Heart left ventricle (tissue), 16 donors: Measurements from ENCODE around the gene PLEKHB2. TPM values are rescaled to one million over a fixed set of nuclear protein-coding genes. Genes with fewer than 3 reads are reported as not detected.
A peak's percentile ranks its signal among the peaks of the same experiment; 100 is the strongest.

Experiments
- ATAC-seq, 4 donors: fragments of 200-7000 bp; cut with Tn5 transposase; one replicate each; pipeline ENCODE4 v1.9.1; 2020 to 2022; ENCODE audit warnings: moderate library complexity in 4 of 4, mild to moderate bottlenecking in 3 of 4, moderate number of reproducible peaks in 1 of 4
- DNase-seq, 5 donors: peaks; one replicate each; pipeline ENCODE4 v3.0.0-alpha.2; 2020
- H3K27ac ChIP-seq, 12 donors: fragments of 200-600 bp; sonication (generic) in 4 of 12; one replicate each; pipeline versions ENCODE4 v1.5.0 to v1.8.0; 2016 to 2022; ENCODE audit warnings: mild to moderate bottlenecking in 2 of 12
- H3K27me3 ChIP-seq, 9 donors: fragments of 200-600 bp; sonication (generic) in 2 of 9; one replicate each; pipeline versions ENCODE4 v1.5.1 to v1.8.0; 2016 to 2022; ENCODE audit warnings: mild to moderate bottlenecking in 3 of 9
- H3K36me3 ChIP-seq, 9 donors: fragments of 200-600 bp; sonication (generic) in 2 of 9; one replicate each; pipeline versions ENCODE4 v1.5.0 to v1.8.0; 2018 to 2022; ENCODE audit warnings: mild to moderate bottlenecking in 2 of 9
- H3K4me1 ChIP-seq, 12 donors: fragments of 200-600 bp; sonication (generic) in 4 of 12; one replicate each; pipeline versions ENCODE4 v1.5.0 to v1.8.0; 2016 to 2022; ENCODE audit warnings: mild to moderate bottlenecking in 3 of 12
- H3K4me3 ChIP-seq, 12 donors: fragments of 200-600 bp; sonication (generic) in 4 of 12; one replicate each; pipeline versions ENCODE4 v1.5.0 to v1.8.0; 2017 to 2022; ENCODE audit warnings: mild to moderate bottlenecking in 9 of 12, moderate library complexity in 4 of 12
- H3K9me3 ChIP-seq, 12 donors: fragments of 200-600 bp; sonication (generic) in 4 of 12; one replicate each; pipeline versions ENCODE4 v1.5.0 to v1.8.0; 2016 to 2022; ENCODE audit warnings: mild to moderate bottlenecking in 1 of 12
- CTCF ChIP-seq, 12 donors: fragments of 200-600 bp; sonication (generic) in 4 of 12; IDR thresholded peaks; one replicate each; pipeline versions ENCODE4 v1.5.0 to v1.8.0; 2018 to 2022; ENCODE audit warnings: antibody characterized with exemption in 12 of 12, mild to moderate bottlenecking in 5 of 12
- POLR2A ChIP-seq, 2 donors: fragments of 450-650 bp; IDR thresholded peaks; one replicate each; pipeline ENCODE4 v1.6.1; 2017; ENCODE audit warnings: antibody characterized with exemption in 2 of 2, mild to moderate bottlenecking in 2 of 2, moderate library complexity in 2 of 2
- WGBS, 4 donors: extraction: QIAGEN DNeasy Blood & Tissue Kit in 2 of 4; methylation state at CpG; one replicate each; pipeline versions ENCODE4 v1.1.5 to v1.1.7; 2013 to 2018; 5-methylcytosine and 5-hydroxymethylcytosine counted together
- intact Hi-C, 10 donors: fragments of 100-400 bp; cut with DNase I; formaldehyde crosslinking; loops; one replicate each; pipeline versions ENCODE4 v1.11.1 to v1.14.2; 2022
- polyA plus RNA-seq, 2 donors: library from polyadenylated mRNA; stranded (reverse); fragments of 200-250 nt; gene quantifications; one replicate each; pipeline ENCODE4 v1.2.3, GENCODE V29; 2013
- total RNA-seq, 9 donors: library from RNA; depleted of rRNA in 2 of 9; stranded (reverse); fragments of >200 nt in 2 of 9; fragmentation: NEBNext Ultra II Directional in 3 of 9; extraction: Animal tissue kit (Norgen Biotek cat#: 25700) in 3 of 9; gene quantifications; one replicate each; pipeline versions ENCODE4 v1.1.0 to v1.2.4, GENCODE V29; 2016 to 2023
- donor health status: ischemic (EF 13 %, LVEDD 7.1; RV severe dilation, severe dysfunction).
- donor health status: healthy with polysubstance abuse.
- donor health status: DM: no; HTN: yes; CAD: no.
- donor health status: DM: no; HTN: no; CAD: no.
- donor health status: ischemic (EF 25% LVEDD 6.9; RV normal size, moderate dysfunction).
- donor health status: ischemic (EF 25% LVEDD 5.7; RV mildly dilated, moderate dysfunction).
- donor health status: healthy.
- donor health status: DM: yes; HTN: yes; CAD: no.
- donor health status: ischemic (EF 35%, LVEDD 5.7; RV mildly dilated, moderate dysfunction).
- donor health status: nonischemic (EF 11% LVEDD 7.7; RV severe dilation, severe dysfunction).
- donor health status: DM: yes; HTN: yes; CAD: no.
- donor health status: PGD.
- donor health status: ischemic (EF 29% LVEDD 5.4; RV normal size, mild dysfunction).
- donor health status: nonischemic (EF 23%, LVEDD 6.1; RV moderate dilation, normal function).

The PLEKHB2 gene
- total and polyA plus RNA-seq, 11 donors: 7.7 to 71.8 (median 42.2) TPM

GRCh38 chr2:131104487-131105155 lies 515 bp upstream of the PLEKHB2 start:
- ATAC-seq (peak; percentile 77 to 85 (median 82)), DNase-seq (peak in 4 of 5 donors; percentile 30 to 86 (median 56))
- 0 to 1% (median 1%) methylated on average over 20 of the region's 20 CpGs for WGBS, 4 donors
- H3K9me3 ChIP-seq: no peaks in the 10 kb centered on the region
- TF ChIP-seq POLR2A (IDR thresholded peaks at IDR 0.05) (no peak), CTCF (IDR thresholded peaks at IDR 0.05) (no peak)
- peaks cover 0 to 35% (median 22%) of the 10 kb centered on the region in 12 donors for H3K4me1 ChIP-seq
- H3K4me3 ChIP-seq: peak overlapping the region; percentile 81 to 100 (median 96)
- H3K27ac ChIP-seq: peak overlapping the region; percentile 79 to 99 (median 92)
- peaks cover 0 to 7% (median 0%) of the 10 kb centered on the region in 9 donors for H3K36me3 ChIP-seq
- no peaks in the 10 kb centered on the region for H3K27me3 ChIP-seq
- intact Hi-C loops: loop anchor here in 3 of 10 donors (1.0 kb wide), 1 partner anchor 11 kb away; the partner anchor contains the start of gene FAM168B (in 3 of the 3)

- Histone ChIP-seq H3K27ac (peak overlapping the region; percentile 79 to 99 (median 92)), H3K4me3 (peak overlapping the region; percentile 81 to 100 (median 96)), H3K9me3 (no peaks in the 10 kb centered on the region), H3K4me1 (peaks cover 0 to 35% (median 22%) of the 10 kb centered on the region in 12 donors), H3K27me3 (no peaks in the 10 kb centered on the region), H3K36me3 (peaks cover 0 to 8% (median 0%) of the 10 kb centered on the region in 9 donors)
- DNase-seq (peak in 4 of 5 donors; percentile 16 to 46 (median 26)), ATAC-seq (peak in 3 of 4 donors; percentile 33 to 48 (median 40))
- intact Hi-C loops: loop anchor here in 1 of 10 donors (1.0 kb wide), 1 partner anchor 13 kb away; the partner anchor contains the start of gene FAM168B
- 2 to 4% (median 3%) methylated on average over 18 to 19 of the region's 19 CpGs for WGBS, 4 donors
- TF ChIP-seq CTCF (IDR thresholded peaks at IDR 0.05) (no peak), POLR2A (IDR thresholded peaks at IDR 0.05) (no peak)
Measured at GRCh38 chr2:131105950-131106801, 1.0 kb downstream of the PLEKHB2 start.

GRCh38 chr2:131112529-131112928 lies 7.4 kb downstream of the PLEKHB2 start:
- WGBS, 4 donors: 78 to 97% (median 84%) methylated on average over 2 of the region's 2 CpGs
- no peaks in the 10 kb centered on the region for H3K27me3 ChIP-seq
- DNase-seq: no peak
- no peak for ATAC-seq
- no peak overlapping the region for H3K4me3 ChIP-seq
- TF ChIP-seq POLR2A (IDR thresholded peaks at IDR 0.05) (no peak), CTCF (IDR thresholded peaks at IDR 0.05) (no peak)
- peaks cover 0 to 41% (median 16%) of the 10 kb centered on the region in 12 donors for H3K4me1 ChIP-seq
- no peak overlapping the region for H3K27ac ChIP-seq
- intact Hi-C loops: no loop called here
- no peaks in the 10 kb centered on the region for H3K9me3 ChIP-seq
- H3K36me3 ChIP-seq: peaks cover 0 to 26% (median 0%) of the 10 kb centered on the region in 9 donors
